Gastroesophageal sphincter (tissue), 3 donors: ENCODE results near the gene RBFOX2.

Source experiments
- CTCF ChIP-seq, 4 experiments: fragments of 200-600 bp in 2 of 4; fragments of 450-650 bp in 2 of 4; sonication (generic) in 1 of 4; IDR thresholded peaks; one replicate each; pipeline ENCODE4 v1.5.1; 2017 to 2019; ENCODE audit warnings: antibody characterized with exemption in 4 of 4, mild to moderate bottlenecking in 2 of 4, moderate library complexity in 2 of 4
- POLR2A ChIP-seq, 2 donors: fragments of 450-650 bp; IDR thresholded peaks; one replicate each; pipeline ENCODE4 v1.6.1; 2017; ENCODE audit warnings: antibody characterized with exemption in 2 of 2, mild to moderate bottlenecking in 2 of 2, moderate library complexity in 1 of 2
- POLR2AphosphoS5 ChIP-seq: sonication (generic); formaldehyde crosslinking; IDR thresholded peaks from one replicate; pipeline ENCODE4 v1.6.1; 2017; ENCODE audit warnings: antibody characterized with exemption

GRCh38 chr22:36003972-36004674 lies 24.5 kb downstream of the RBFOX2 start:
- TF ChIP-seq CTCF (IDR thresholded peaks at IDR 0.05) (no peak), POLR2AphosphoS5 (no peak), POLR2A (IDR thresholded peaks at IDR 0.05) (no peak)
